ENCODE measurements around the gene CNNM1. TPM values are rescaled to one million over a fixed set of nuclear protein-coding genes. Genes with fewer than 3 reads are reported as not detected.

CNNM1 gene
- total and polyA plus RNA-seq, 11 donors, result 0.04 to 0.43 (median 0.11) TPM; not detected in 4

DNA sequence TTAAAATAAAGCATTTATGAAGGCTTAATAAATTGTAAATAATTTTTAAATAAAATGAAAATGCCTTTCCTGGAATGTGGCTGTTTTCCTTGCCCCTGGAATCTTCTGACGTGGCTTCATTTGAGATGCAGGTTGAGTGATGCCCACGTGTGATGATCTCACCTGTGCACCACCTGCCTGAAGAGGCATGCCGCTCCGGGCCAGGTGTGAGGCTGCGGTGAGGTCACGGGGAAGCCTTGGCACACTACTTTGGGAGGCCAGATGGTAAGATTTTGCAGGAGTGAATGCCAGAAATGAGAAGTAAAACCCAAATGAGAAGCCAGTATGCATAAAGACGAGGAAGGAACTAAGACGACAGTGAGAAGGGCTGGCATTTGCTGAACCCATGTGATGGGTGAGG, 65.1 kb downstream of the CNNM1 start:
- H3K27ac ChIP-seq, result peak overlapping the region in 1 of 12 donors; percentile 9
- no peak overlapping the region for H3K4me3 ChIP-seq
- no peaks in the 10 kb centered on the region for H3K9me3 ChIP-seq
- TF ChIP-seq, protein P1, sequence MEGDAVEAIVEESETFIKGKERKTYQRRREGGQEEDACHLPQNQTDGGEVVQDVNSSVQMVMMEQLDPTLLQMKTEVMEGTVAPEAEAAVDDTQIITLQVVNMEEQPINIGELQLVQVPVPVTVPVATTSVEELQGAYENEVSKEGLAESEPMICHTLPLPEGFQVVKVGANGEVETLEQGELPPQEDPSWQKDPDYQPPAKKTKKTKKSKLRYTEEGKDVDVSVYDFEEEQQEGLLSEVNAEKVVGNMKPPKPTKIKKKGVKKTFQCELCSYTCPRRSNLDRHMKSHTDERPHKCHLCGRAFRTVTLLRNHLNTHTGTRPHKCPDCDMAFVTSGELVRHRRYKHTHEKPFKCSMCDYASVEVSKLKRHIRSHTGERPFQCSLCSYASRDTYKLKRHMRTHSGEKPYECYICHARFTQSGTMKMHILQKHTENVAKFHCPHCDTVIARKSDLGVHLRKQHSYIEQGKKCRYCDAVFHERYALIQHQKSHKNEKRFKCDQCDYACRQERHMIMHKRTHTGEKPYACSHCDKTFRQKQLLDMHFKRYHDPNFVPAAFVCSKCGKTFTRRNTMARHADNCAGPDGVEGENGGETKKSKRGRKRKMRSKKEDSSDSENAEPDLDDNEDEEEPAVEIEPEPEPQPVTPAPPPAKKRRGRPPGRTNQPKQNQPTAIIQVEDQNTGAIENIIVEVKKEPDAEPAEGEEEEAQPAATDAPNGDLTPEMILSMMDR (IDR thresholded peaks at IDR 0.05), result no peak
- no peak for TF ChIP-seq POLR2A (IDR thresholded peaks at IDR 0.05)
- DNase-seq, result no peak
- H3K4me1 ChIP-seq, result peaks cover 0 to 62% (median 15%) of the 10 kb centered on the region in 12 donors
- H3K36me3 ChIP-seq, result peaks cover 0 to 54% (median 34%) of the 10 kb centered on the region in 9 donors
- ATAC-seq, result no peak
- H3K27me3 ChIP-seq, result no peaks in the 10 kb centered on the region
- WGBS, 4 donors, result 80 to 83% (median 82%) methylated on average over 8 of the region's 8 CpGs
- intact Hi-C loops (cut with DNase I), result loop anchor here in 8 of 10 donors (5.0 to 10.0 kb wide), 3 partner anchors 38 to 311 kb away; partner anchors contain the start of gene GOT1 (in 5 of the 8)

DNA sequence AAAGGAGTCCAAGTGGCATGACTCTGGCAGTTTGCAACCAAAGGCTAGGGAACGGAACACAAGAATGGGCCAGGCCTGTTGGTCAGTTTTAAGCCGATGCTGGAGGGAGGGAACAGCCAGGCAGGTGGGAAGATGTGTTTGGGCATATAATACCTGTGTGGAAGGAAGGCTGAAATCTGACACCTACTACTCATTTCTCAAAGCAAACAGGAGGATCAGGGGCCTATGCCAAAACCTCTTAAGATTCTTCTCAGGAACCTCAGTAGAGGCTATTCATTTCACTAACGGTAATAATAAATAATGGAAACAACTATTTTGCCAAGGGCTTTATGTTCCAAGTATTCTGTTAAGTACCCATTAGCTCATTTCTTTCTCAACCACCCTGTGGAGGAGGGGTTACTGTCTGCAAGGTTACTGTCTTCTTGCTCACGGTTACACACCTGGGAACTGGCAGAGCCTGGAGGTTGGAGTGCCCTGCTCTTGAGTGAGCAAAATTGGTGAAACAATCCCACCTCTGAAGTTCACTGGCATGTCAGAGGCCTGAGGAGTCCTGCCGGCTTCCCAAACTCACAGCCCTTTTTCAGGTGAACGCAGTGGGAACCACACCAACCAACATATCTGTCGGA, 65.7 kb downstream of the CNNM1 start:
- Histone ChIP-seq H3K4me3 (no peak overlapping the region), H3K27me3 (no peaks in the 10 kb centered on the region), H3K9me3 (no peaks in the 10 kb centered on the region), H3K27ac (peak overlapping the region in 1 of 12 donors; percentile 9), H3K36me3 (peaks cover under 1 to 60% (median 41%) of the 10 kb centered on the region in 9 donors), H3K4me1 (peaks cover 0 to 57% (median 15%) of the 10 kb centered on the region in 12 donors)
- TF ChIP-seq, protein P1 (IDR thresholded peaks at IDR 0.05), result no peak
- TF ChIP-seq POLR2A (IDR thresholded peaks at IDR 0.05), result no peak
- intact Hi-C loops (cut with DNase I), result loop anchor here in 8 of 10 donors (5.0 to 10.0 kb wide), 3 partner anchors 37 to 310 kb away; partner anchors contain the start of gene GOT1 (in 5 of the 8)
- 75 to 84% (median 82%) methylated on average over 7 of the region's 7 CpGs for WGBS, 4 donors
- ATAC-seq, result peak in 1 of 4 donors; percentile 6
- DNase-seq, result no peak

DNA sequence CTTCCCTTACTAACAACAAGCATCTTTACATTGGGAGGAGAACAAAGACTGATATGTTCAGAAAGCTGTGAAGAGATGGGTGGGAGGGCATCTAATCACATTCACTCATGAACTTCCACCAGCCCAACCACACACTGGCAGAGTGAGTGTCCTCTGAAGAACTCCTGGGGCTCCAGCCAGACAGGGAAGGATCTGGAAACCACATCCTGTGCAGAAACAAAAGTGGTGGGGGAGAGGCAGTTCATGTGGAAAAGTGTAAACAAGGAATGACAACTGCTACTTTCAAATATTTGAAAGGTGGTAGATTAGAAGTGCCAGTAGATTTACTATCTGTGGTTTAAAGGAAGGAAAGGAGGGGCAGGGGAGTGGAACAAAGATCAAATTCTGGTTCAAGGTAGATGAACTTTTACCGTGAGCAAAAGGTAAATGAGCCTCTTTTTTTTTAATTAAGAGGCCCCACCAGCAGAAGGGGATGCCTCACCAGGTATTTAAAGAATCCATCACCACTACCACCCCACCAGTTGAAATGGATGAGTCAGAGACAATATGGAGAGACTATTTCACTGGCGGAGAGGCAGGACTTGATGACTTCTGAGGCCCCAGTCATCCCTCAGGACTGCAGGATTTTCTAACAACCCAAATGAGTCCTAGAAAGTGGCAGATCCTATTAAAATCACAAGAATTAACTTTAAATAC, 66.7 kb downstream of the CNNM1 start:
- Histone ChIP-seq H3K27me3 (no peaks in the 10 kb centered on the region), H3K27ac (peak overlapping the region in 1 of 12 donors; percentile 15), H3K4me1 (peaks cover 0 to 49% (median 14%) of the 10 kb centered on the region in 12 donors), H3K36me3 (peaks cover 3 to 70% (median 51%) of the 10 kb centered on the region in 9 donors), H3K9me3 (no peaks in the 10 kb centered on the region), H3K4me3 (no peak overlapping the region)
- DNase-seq, result no peak
- WGBS, 4 donors, result 64 to 65% (median 64%) methylated on average over 2 of the region's 2 CpGs
- no peak for TF ChIP-seq POLR2A (IDR thresholded peaks at IDR 0.05)
- TF ChIP-seq, protein P1 (IDR thresholded peaks at IDR 0.05), result no peak
- intact Hi-C loops (cut with DNase I), result loop anchor here in 1 of 10 donors (10.0 kb wide), 1 partner anchor 309 kb away; no protein-coding TSS in a partner anchor
- ATAC-seq, result peak; percentile 4 to 54 (median 22)

GRCh38 chr10:99396471-99396870, 67.3 kb downstream of the CNNM1 start:
- Histone ChIP-seq H3K4me1 (peaks cover 0 to 45% (median 13%) of the 10 kb centered on the region in 12 donors), H3K4me3 (no peak overlapping the region), H3K27ac (no peak overlapping the region), H3K36me3 (peaks cover 3 to 76% (median 57%) of the 10 kb centered on the region in 9 donors), H3K9me3 (no peaks in the 10 kb centered on the region), H3K27me3 (no peaks in the 10 kb centered on the region)
- DNase-seq (no peak), ATAC-seq (no peak)
- intact Hi-C loops (cut with DNase I), result loop anchor here in 1 of 10 donors (10.0 kb wide), 1 partner anchor 308 kb away; no protein-coding TSS in a partner anchor
- TF ChIP-seq, protein P1 (IDR thresholded peaks at IDR 0.05), result no peak
- WGBS, 4 donors, result 62 to 76% (median 65%) methylated on average over 3 of the region's 3 CpGs

Measured in heart left ventricle (tissue), 16 donors.